Daoy (cell line): ENCODE measurements around the gene PLK2. TPM values are rescaled to one million over a fixed set of nuclear protein-coding genes. Genes with fewer than 3 reads are reported as not detected.

ENCODE experiments used
- DNase-seq: peaks from one replicate; pipeline ENCODE4 v3.0.0-alpha.2; 2015; ENCODE audit warnings: low read depth
- total RNA-seq: library from RNA; depleted of rRNA; stranded (reverse); fragments of >200 nt; shearing (Covaris generic); gene quantifications from 2 replicates; pipeline ENCODE4 v1.2.3, GENCODE V29; 2014; rRNA removed

PLK2 gene
- 871 and 986 TPM in 2 replicates for total RNA-seq

GRCh38 chr5:58460002-58460731, at the start of gene PLK2:
Gene PLK2 (minus strand): TSS chr5:58460086. CDS start chr5:58459959, 127 bp downstream.
- peak; percentile 95 for DNase-seq

- no peak for DNase-seq
These were observed 47.8 kb upstream of the PLK2 start for GRCh38 chr5:58507715-58508114.

GRCh38 chr5:58505971-58506640, 46.2 kb upstream of the PLK2 start:
- no peak for DNase-seq

GRCh38 chr5:58505502-58505901, 45.6 kb upstream of the PLK2 start:
- no peak for DNase-seq

- DNase-seq = no peak
These were observed 44.9 kb upstream of the PLK2 start for GRCh38 chr5:58504766-58505165.

GRCh38 chr5:58503390-58504046, 43.6 kb upstream of the PLK2 start:
- no peak for DNase-seq

- DNase-seq = no peak
These were observed 42.0 kb upstream of the PLK2 start for GRCh38 chr5:58501778-58502417.

- DNase-seq = no peak
These were observed 40.1 kb upstream of the PLK2 start for GRCh38 chr5:58499941-58500340.

GRCh38 chr5:58499231-58499630, 39.3 kb upstream of the PLK2 start:
- DNase-seq = no peak

GRCh38 chr5:58498340-58498942, 38.6 kb upstream of the PLK2 start:
- peak; percentile 41 for DNase-seq

- DNase-seq = no peak
These were observed 38.0 kb upstream of the PLK2 start for GRCh38 chr5:58497921-58498320.

GRCh38 chr5:58497386-58497785, 37.5 kb upstream of the PLK2 start:
- no peak for DNase-seq

GRCh38 chr5:58496488-58496887, 36.6 kb upstream of the PLK2 start:
- no peak for DNase-seq

GRCh38 chr5:58493141-58493540, 33.3 kb upstream of the PLK2 start:
- DNase-seq = no peak

- no peak for DNase-seq
These were observed 31.5 kb upstream of the PLK2 start, which contains the start of gene GAPT for GRCh38 chr5:58491216-58491892. Gene GAPT (plus strand): TSS chr5:58491435. CDS start chr5:58494537, 3,102 bp downstream.

- no peak for DNase-seq
These were observed 30.6 kb upstream of the PLK2 start for GRCh38 chr5:58490402-58491050.

- no peak for DNase-seq
These were observed 26.4 kb upstream of the PLK2 start for GRCh38 chr5:58486290-58486689.

GRCh38 chr5:58484505-58484904, 24.6 kb upstream of the PLK2 start:
- no peak for DNase-seq

- no peak for DNase-seq
These were observed 22.6 kb upstream of the PLK2 start for GRCh38 chr5:58482536-58482935.

GRCh38 chr5:58481828-58482227, 21.9 kb upstream of the PLK2 start:
- DNase-seq = no peak
